KMS-11 (cell line): Measurements from ENCODE around the gene SPATS2.
"Not testable (repeated sequence)": the region's sequence is repeated elsewhere in the genome, so short reads cannot be mapped to it uniquely, and the experiment has no call there.

Experiments
- H2AFZ ChIP-seq: fragments of 200-600 bp; sonication (generic); 2 replicates; pipeline ENCODE4 v1.6.1; 2016; ENCODE audit warnings: antibody characterized with exemption, mixed run types, low read depth
- H3K27ac ChIP-seq: fragments of 200-600 bp; sonication (generic); 2 replicates; pipeline ENCODE4 v1.6.1; 2016; ENCODE audit warnings: mild to moderate bottlenecking, mixed run types
- H3K27me3 ChIP-seq: fragments of 200-600 bp; sonication (generic); 2 replicates; pipeline ENCODE4 v1.6.1; 2017; ENCODE audit warnings: mild to moderate bottlenecking, low read depth, mixed run types, moderate library complexity; ENCODE audit not compliant: insufficient read depth
- H3K36me3 ChIP-seq: fragments of 200-600 bp; sonication (generic); 2 replicates; pipeline ENCODE4 v1.6.1; 2017; ENCODE audit warnings: mild to moderate bottlenecking, mixed run types; ENCODE audit not compliant: insufficient read depth
- H3K4me1 ChIP-seq: fragments of 200-600 bp; sonication (generic); 2 replicates; pipeline ENCODE4 v1.6.1; 2016; ENCODE audit warnings: mild to moderate bottlenecking, low read depth, mixed run types; ENCODE audit not compliant: poor library complexity, severe bottlenecking
- H3K4me2 ChIP-seq: fragments of 200-600 bp; sonication (generic); 2 replicates; pipeline ENCODE4 v1.7.0; 2016; ENCODE audit warnings: mild to moderate bottlenecking, mixed run types
- H3K4me3 ChIP-seq: fragments of 200-600 bp; sonication (generic); IDR thresholded peaks from 2 replicates; pipeline ENCODE4 v1.6.1; 2017; ENCODE audit warnings: low read depth, low read length, mixed read lengths; ENCODE audit not compliant: insufficient read depth
- H3K79me2 ChIP-seq: fragments of 200-600 bp; sonication (generic); 2 replicates; pipeline ENCODE4 v1.6.1; 2016; ENCODE audit warnings: low read depth, mixed run types; ENCODE audit not compliant: insufficient read depth
- H3K9ac ChIP-seq: fragments of 200-600 bp; sonication (generic); 2 replicates; pipeline ENCODE4 v1.6.1; 2016; ENCODE audit warnings: mild to moderate bottlenecking, mixed run types
- H4K20me1 ChIP-seq: fragments of 200-600 bp; sonication (generic); 2 replicates; pipeline ENCODE4 v1.6.1; 2016; ENCODE audit warnings: mild to moderate bottlenecking, mixed run types; ENCODE audit not compliant: insufficient read depth
- TF ChIP-seq, protein P1 (sequence below): fragments of 200-600 bp; sonication (generic); conservative IDR thresholded peaks from 2 replicates; pipeline ENCODE4 v1.6.1; 2017; ENCODE audit warnings: low read depth, mild to moderate bottlenecking, antibody characterized with exemption, low read length, moderate library complexity, mixed read lengths

The SPATS2 gene

DNA sequence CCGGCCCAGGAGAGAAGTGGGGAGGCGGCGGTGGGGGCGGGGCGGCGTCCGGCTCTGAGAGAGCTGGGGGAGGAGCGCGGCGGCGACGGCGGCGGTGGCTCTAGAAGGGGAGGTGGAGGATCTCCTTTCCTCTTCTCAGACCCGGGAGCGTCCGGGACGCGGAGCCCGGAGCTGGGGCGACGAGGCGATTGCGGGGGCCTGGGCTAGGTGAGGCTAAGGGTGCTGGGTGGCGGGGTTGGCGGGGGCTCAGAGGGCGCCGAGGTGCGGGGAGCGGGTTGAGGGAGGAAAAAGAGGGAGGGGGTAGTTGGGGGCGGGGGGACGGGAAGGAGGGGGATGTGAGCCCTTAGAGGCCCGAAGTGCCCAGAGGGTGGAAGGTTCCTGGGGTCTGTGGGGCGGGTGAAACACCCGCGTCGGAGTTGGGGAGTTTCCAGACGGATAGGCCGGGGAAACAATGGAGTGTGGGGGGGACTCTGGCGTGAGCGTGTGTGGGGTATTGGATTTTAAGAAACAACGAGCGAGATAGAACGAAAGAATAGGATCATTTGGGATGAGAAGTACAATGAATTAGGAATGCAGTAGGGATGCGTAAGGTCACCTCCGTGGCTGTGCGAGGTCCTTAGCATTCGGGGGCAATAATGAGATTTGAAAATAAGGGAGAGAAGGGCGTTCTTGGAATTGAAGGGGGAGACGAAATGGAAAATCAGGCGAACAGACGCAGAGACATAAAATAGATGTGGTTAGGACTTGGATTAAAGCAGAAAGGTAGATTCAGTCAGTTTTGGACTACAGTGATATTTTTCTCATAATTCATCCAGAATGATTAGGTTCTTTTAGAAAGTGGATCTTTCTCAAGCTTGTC is at the start of gene SPATS2:
SPATS2 (plus strand) TSS at position 82 of the 859 bp plus-strand sequence. CDS start 93,551 bp downstream, outside the sequence.
- H3K79me2 ChIP-seq = peaks cover 61% of the 10 kb centered on the region
- H3K4me2 ChIP-seq = peak within 1 kb of the TSS; percentile 85
- no peaks in the 10 kb centered on the region for H3K36me3 ChIP-seq
- peak within 1 kb of the TSS; percentile 81 for H3K27ac ChIP-seq
- H4K20me1 ChIP-seq = peaks cover 9% of the 10 kb centered on the region; the same call in 1 of the 2 replicates
- H3K4me3 ChIP-seq = peak within 1 kb of the TSS; percentile 39
- peak within 1 kb of the TSS; percentile 86 for H2AFZ ChIP-seq
- TF ChIP-seq, protein P1, sequence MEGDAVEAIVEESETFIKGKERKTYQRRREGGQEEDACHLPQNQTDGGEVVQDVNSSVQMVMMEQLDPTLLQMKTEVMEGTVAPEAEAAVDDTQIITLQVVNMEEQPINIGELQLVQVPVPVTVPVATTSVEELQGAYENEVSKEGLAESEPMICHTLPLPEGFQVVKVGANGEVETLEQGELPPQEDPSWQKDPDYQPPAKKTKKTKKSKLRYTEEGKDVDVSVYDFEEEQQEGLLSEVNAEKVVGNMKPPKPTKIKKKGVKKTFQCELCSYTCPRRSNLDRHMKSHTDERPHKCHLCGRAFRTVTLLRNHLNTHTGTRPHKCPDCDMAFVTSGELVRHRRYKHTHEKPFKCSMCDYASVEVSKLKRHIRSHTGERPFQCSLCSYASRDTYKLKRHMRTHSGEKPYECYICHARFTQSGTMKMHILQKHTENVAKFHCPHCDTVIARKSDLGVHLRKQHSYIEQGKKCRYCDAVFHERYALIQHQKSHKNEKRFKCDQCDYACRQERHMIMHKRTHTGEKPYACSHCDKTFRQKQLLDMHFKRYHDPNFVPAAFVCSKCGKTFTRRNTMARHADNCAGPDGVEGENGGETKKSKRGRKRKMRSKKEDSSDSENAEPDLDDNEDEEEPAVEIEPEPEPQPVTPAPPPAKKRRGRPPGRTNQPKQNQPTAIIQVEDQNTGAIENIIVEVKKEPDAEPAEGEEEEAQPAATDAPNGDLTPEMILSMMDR = no peak
- peaks cover 56% of the 10 kb centered on the region for H3K4me1 ChIP-seq
- H3K27me3 ChIP-seq = no peaks in the 10 kb centered on the region
- peak within 1 kb of the TSS; percentile 93 for H3K9ac ChIP-seq

DNA sequence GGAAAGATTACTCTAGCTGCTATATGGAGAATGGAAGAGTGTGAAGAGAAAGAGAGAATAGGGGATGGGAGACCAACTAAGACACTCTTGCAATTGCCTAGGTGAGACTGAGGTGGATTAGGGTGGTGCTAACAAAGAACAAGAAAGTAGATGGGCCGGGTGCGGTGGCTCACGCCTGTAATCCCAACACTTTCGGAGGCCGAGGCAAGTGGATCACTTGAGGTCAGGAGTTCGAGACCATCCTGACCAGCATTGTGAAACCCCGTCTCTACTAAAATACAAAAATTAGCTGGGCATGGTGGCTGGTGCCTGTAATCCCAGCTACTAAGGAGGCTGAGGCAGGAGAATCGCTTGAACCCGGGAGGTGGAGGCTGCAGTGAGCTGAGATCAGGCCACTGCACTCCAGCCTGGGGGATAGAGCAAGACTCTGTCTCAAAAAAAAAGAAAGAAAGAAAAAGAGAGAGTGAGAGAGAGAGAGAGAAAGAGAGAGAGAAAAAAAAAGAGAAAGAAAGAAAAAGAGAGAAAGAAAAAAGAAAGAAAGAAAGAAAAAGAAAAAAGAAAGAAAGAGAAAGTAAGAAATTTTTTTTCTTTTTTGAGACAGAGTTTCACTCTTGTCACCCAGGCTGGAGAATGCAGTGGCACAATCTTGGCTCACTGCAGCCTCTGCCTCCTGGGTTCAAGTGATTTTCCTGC is 46.7 kb upstream of the SPATS2 start:
- H3K79me2 ChIP-seq = peaks cover 12% of the 10 kb centered on the region; the same call in 1 of the 2 replicates
- H3K27ac ChIP-seq, H3K4me2 ChIP-seq, H2AFZ ChIP-seq, H3K36me3 ChIP-seq, H3K27me3 ChIP-seq, H3K9ac ChIP-seq, H4K20me1 ChIP-seq, H3K4me3 ChIP-seq: not testable (repeated sequence)
- peaks cover 28% of the 10 kb centered on the region for H3K4me1 ChIP-seq

DNA sequence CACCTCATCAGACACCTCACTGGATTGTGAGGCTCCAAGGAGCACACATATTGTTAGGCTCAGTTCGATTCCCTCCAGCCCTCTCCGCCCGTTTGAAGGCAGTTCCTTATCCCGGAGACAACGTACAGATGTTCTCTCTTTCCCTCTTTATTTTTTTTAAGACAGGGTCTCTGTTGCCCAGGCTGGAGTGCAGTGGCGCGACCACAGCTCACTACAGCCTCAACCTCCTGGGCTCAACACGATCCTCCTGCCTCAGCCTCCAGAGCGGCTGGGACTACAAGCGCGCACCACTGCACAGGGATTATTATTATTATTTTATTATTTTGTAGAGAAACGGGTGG is 44.9 kb upstream of the SPATS2 start:
- Histone ChIP-seq H3K4me3 (no peak overlapping the region), H3K4me2 (peak overlapping the region; percentile 79), H3K27ac (peak overlapping the region; percentile 32; the same call in 1 of the 2 replicates), H3K9ac (peak overlapping the region; percentile 56; the same call in 1 of the 2 replicates), H3K27me3 (no peaks in the 10 kb centered on the region), H3K79me2 (peaks cover 12% of the 10 kb centered on the region; the same call in 1 of the 2 replicates), H4K20me1 (no peaks in the 10 kb centered on the region), H3K36me3 (no peaks in the 10 kb centered on the region), H3K4me1 (peaks cover 28% of the 10 kb centered on the region), H2AFZ (peak overlapping the region; percentile 80)
- TF ChIP-seq, protein P1 = no peak

DNA sequence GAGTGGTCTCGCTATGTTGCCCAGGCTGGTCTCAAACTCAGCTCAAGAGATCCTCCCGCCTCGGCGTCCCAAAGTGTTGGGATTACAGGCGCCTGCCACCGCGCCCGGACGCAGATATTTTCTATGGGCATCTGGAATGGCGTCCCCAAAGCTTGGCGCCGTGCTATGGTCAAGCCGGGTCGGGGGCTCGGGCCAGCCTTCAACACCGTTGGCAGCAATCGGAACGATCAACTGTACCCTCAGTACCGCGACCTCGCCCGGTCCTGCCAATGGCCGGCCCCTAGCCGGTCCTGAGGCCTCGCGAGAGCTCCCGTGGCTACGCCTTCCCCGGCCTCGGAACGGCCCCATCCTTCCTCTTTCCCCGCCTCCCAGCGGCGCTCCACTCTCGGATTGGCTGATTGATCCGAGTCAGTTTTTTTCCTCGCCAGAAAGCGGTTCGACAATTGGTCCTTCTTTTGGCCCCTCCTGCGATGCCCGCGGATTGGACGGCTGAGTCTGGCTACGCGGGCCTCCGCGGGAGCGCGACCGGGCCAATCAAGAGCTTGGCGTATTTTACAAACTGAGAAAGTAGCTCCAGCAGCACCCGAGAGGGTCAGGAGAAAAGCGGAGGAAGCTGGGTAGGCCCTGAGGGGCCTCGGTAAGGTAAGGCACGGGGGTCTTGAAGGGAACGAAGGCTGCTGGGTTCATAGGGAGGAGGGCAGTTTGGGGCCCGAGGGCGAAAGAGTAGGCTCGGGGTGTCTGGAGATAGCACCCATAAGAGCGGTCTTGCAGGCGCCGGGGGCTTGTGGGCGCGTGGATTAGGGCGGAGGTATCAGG is 44.3 kb upstream of the SPATS2 start, which contains the start of gene TROAP:
TROAP (plus strand) TSS at position 548 of the 816 bp plus-strand sequence. CDS start 354 bp downstream, outside the sequence.
- Histone ChIP-seq H3K9ac (peak within 1 kb of the TSS; percentile 56), H3K4me1 (peaks cover 28% of the 10 kb centered on the region), H3K27me3 (no peaks in the 10 kb centered on the region), H3K36me3 (no peaks in the 10 kb centered on the region), H4K20me1 (no peaks in the 10 kb centered on the region), H3K79me2 (peaks cover 12% of the 10 kb centered on the region; the same call in 1 of the 2 replicates), H2AFZ (peak within 1 kb of the TSS; percentile 80), H3K27ac (peak within 1 kb of the TSS; percentile 32; the same call in 1 of the 2 replicates), H3K4me3 (no peak within 1 kb of the TSS), H3K4me2 (peak within 1 kb of the TSS; percentile 93)
- TF ChIP-seq, protein P1 = no peak
